ENCODE results near the gene GNB1L. TPM values are rescaled to one million over a fixed set of nuclear protein-coding genes. Genes with fewer than 3 reads are reported as not detected.

The GNB1L gene
- total and polyA plus RNA-seq, 2 of the 13 experiments (the other 11 are each of a cell fraction or from before 2014, with no cell fraction given), result 2.5 to 7.4 TPM

DNA sequence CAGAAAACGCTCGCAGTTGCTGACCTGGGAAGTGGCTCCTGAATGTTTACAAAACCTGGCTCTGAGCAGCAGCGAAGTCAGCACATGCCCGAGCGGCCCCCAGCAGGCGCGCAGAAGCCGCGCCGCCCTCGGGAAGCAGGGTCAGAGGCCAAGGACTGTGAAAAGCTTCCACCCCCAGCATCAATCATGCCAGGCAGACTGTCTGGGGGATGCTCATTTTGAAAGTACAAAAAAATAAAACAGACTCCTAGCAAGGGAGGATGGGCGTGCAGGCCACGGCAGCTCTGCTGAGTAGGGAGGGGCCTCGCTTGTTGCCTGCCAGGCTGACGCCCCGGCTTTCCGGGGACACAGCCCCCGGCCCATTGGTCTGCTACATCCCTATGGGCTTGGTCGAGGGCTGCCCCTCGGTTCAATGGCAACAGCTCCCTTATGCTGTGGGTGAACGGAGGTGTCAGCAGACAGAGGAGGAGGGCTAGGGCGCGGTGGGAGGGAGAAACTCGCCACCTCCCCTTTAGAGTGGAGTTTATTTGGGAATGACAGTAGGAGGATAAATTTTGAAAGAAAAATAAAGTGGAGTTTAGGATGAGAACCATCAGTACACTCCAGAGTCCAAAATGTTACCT lies 37.7 kb upstream of the GNB1L start (continued):
- TF ChIP-seq, protein P1, sequence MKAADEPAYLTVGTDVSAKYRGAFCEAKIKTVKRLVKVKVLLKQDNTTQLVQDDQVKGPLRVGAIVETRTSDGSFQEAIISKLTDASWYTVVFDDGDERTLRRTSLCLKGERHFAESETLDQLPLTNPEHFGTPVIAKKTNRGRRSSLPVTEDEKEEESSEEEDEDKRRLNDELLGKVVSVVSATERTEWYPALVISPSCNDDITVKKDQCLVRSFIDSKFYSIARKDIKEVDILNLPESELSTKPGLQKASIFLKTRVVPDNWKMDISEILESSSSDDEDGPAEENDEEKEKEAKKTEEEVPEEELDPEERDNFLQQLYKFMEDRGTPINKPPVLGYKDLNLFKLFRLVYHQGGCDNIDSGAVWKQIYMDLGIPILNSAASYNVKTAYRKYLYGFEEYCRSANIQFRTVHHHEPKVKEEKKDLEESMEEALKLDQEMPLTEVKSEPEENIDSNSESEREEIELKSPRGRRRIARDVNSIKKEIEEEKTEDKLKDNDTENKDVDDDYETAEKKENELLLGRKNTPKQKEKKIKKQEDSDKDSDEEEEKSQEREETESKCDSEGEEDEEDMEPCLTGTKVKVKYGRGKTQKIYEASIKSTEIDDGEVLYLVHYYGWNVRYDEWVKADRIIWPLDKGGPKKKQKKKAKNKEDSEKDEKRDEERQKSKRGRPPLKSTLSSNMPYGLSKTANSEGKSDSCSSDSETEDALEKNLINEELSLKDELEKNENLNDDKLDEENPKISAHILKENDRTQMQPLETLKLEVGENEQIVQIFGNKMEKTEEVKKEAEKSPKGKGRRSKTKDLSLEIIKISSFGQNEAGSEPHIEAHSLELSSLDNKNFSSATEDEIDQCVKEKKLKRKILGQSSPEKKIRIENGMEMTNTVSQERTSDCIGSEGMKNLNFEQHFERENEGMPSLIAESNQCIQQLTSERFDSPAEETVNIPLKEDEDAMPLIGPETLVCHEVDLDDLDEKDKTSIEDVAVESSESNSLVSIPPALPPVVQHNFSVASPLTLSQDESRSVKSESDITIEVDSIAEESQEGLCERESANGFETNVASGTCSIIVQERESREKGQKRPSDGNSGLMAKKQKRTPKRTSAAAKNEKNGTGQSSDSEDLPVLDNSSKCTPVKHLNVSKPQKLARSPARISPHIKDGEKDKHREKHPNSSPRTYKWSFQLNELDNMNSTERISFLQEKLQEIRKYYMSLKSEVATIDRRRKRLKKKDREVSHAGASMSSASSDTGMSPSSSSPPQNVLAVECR (CRISPR knock-in tag; IDR thresholded peaks at IDR 0.05; ENCODE audit: borderline replicate concordance), result peak; percentile 79
- TF ChIP-seq ZNF629 (CRISPR knock-in tag; conservative IDR thresholded peaks at IDR 0.05) (0 out of 2 replicates have a peak, but pooled peaks have one; percentile 38), ERF (CRISPR knock-in tag; IDR thresholded peaks at IDR 0.05) (peak; percentile 99), PHF21A (CRISPR knock-in tag; IDR thresholded peaks at IDR 0.05) (peak; percentile 87), NR2F6 (IDR thresholded peaks at IDR 0.05) (peak; percentile 97), NR2F6 (CRISPR knock-in tag; IDR thresholded peaks at IDR 0.05) (peak; percentile 99), PCBP1 (IDR thresholded peaks at IDR 0.05; ENCODE audit: borderline replicate concordance, low read depth, low read length) (no peak), NFIC (IDR thresholded peaks at IDR 0.05; ENCODE audit: low read length) (no peak), PTBP1 (IDR thresholded peaks at IDR 0.05; ENCODE audit: low read depth, low read length, poor library complexity, severe bottlenecking) (peak; percentile 57), IRX3 (CRISPR knock-in tag; IDR thresholded peaks at IDR 0.05; ENCODE audit: borderline replicate concordance, low read depth) (peak; percentile 95; the same call in 1 of the 2 replicates), ZKSCAN1 (IDR thresholded peaks at IDR 0.05; ENCODE audit: low read length) (no peak), NCOA2 (CRISPR knock-in tag; IDR thresholded peaks at IDR 0.05) (peak; percentile 87)
- TF ChIP-seq, protein P2, sequence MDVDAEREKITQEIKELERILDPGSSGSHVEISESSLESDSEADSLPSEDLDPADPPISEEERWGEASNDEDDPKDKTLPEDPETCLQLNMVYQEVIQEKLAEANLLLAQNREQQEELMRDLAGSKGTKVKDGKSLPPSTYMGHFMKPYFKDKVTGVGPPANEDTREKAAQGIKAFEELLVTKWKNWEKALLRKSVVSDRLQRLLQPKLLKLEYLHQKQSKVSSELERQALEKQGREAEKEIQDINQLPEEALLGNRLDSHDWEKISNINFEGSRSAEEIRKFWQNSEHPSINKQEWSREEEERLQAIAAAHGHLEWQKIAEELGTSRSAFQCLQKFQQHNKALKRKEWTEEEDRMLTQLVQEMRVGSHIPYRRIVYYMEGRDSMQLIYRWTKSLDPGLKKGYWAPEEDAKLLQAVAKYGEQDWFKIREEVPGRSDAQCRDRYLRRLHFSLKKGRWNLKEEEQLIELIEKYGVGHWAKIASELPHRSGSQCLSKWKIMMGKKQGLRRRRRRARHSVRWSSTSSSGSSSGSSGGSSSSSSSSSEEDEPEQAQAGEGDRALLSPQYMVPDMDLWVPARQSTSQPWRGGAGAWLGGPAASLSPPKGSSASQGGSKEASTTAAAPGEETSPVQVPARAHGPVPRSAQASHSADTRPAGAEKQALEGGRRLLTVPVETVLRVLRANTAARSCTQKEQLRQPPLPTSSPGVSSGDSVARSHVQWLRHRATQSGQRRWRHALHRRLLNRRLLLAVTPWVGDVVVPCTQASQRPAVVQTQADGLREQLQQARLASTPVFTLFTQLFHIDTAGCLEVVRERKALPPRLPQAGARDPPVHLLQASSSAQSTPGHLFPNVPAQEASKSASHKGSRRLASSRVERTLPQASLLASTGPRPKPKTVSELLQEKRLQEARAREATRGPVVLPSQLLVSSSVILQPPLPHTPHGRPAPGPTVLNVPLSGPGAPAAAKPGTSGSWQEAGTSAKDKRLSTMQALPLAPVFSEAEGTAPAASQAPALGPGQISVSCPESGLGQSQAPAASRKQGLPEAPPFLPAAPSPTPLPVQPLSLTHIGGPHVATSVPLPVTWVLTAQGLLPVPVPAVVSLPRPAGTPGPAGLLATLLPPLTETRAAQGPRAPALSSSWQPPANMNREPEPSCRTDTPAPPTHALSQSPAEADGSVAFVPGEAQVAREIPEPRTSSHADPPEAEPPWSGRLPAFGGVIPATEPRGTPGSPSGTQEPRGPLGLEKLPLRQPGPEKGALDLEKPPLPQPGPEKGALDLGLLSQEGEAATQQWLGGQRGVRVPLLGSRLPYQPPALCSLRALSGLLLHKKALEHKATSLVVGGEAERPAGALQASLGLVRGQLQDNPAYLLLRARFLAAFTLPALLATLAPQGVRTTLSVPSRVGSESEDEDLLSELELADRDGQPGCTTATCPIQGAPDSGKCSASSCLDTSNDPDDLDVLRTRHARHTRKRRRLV (CRISPR knock-in tag; IDR thresholded peaks at IDR 0.05), result peak; percentile 92
- TF ChIP-seq, protein P3, sequence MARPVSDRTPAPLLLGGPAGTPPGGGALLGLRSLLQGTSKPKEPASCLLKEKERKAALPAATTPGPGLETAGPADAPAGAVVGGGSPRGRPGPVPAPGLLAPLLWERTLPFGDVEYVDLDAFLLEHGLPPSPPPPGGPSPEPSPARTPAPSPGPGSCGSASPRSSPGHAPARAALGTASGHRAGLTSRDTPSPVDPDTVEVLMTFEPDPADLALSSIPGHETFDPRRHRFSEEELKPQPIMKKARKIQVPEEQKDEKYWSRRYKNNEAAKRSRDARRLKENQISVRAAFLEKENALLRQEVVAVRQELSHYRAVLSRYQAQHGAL (CRISPR knock-in tag; IDR thresholded peaks at IDR 0.05; ENCODE audit: not compliant biosample characterization), result peak; percentile 95

Measured in HepG2 (cell line).